HG03558 (cell line): ENCODE measurements around the gene CNRIP1.
"Not testable (repeated sequence)": the region's sequence is repeated elsewhere in the genome, so short reads cannot be mapped to it uniquely, and the experiment has no call there.

Source experiments
- ATAC-seq: cut with Tn5 transposase; IDR thresholded peaks from one replicate; pipeline ENCODE4 v1.9.1; 2021; ENCODE audit warnings: moderate number of reproducible peaks; ENCODE audit not compliant: unreplicated experiment; ENCODE audit errors: extremely low read depth

Gene CNRIP1

GRCh38 chr2:68319398-68320117, at the start of gene CNRIP1:
TSS of gene CNRIP1 (minus strand) at chr2:68319949. CDS start at chr2:68319400, 549 bp downstream.
- no peak for ATAC-seq

GRCh38 chr2:68369337-68369734, 49.6 kb upstream of the CNRIP1 start:
- no peak for ATAC-seq

GRCh38 chr2:68368654-68369336, 49.0 kb upstream of the CNRIP1 start:
- no peak for ATAC-seq

- no peak for ATAC-seq
Measured at GRCh38 chr2:68367953-68368653, 48.4 kb upstream of the CNRIP1 start.

DNA sequence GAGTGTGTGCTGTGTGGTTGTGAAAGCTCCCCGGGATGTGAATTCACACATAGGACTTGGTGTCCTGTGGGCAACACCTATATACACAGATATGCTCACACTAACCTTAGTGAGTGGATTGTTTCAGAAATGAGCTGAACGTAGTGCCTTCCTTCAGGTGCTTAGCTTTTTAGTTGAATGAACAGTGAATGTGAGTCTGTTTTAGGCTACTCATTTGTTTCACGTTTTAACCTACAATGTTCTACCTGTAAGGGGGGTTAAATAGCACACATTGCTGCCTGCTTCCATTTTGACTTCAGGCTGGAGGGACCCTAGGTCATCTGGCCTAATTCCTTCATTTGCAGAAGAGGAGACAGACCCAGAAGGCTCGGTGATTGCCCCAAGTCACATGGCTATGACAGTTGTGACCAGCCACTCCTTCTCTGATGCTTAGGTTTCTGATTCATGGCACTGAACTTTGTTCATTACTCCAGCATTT, 46.4 kb upstream of the CNRIP1 start:
- ATAC-seq = no peak

GRCh38 chr2:68365087-68365486, 45.3 kb upstream of the CNRIP1 start, which contains the start of gene PLEK:
TSS of gene PLEK (plus strand) at chr2:68365282. CDS start at chr2:68365352, 70 bp downstream.
- peak; percentile 41 for ATAC-seq

DNA sequence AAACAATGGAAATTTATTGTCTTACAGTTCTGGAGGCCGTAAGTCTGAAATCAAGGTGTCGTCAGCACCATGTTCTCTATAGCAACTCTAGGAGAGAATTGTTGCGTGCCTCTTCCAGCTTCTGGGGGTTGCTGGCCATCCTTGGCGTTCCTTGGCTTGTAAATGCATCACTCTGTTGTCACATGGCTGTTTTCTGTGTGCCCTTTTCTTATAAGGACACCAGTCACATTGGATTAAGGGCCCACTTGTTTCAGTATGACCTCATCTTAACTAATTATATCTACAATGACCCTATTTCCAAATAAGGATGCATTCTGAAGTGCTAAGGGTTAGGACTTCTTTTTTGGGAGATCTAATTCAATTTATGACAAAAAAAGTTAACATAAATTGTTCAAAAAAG, 44.0 kb upstream of the CNRIP1 start:
- no peak for ATAC-seq

DNA sequence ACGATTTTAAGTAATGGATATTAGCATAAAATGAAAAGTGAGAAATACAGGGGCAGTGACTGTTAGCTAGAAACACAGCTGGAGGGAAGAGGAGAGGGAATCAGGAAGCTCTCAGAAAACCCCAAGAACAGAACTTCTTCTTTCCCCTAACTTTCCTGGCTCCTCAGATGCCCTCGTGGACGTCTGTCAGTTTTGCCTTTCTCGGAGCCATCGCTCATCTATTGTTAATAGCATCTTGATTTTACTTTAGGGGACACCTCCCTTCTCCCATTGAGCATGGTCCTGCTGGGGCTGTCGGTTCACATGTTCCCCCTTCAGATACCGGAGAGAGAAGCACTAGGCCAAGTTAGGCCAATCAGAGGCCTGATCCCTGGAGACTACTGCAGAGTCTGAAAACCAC, 43.0 kb upstream of the CNRIP1 start:
- ATAC-seq = no peak

- ATAC-seq = no peak
Measured at GRCh38 chr2:68362069-68362468, 42.3 kb upstream of the CNRIP1 start.

DNA sequence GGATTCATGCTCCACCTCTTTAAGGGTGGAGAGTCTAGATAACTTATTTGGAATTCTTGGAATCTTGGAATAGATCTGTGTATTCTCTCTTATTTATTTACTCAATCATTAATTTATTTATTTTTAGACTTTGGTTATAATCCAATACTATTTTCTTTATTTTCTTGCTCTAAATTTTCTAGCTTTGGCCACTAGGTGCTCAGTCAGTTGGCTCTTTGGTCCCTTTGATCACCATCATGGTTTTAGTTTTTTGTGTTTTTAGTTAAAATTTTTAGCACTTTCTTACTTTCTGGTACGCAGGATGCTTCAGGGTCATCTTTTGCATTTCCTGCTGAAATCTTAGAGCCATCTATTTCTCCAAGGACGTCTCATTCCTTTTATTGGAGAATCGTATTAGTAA, 40.1 kb upstream of the CNRIP1 start:
- no peak for ATAC-seq

DNA sequence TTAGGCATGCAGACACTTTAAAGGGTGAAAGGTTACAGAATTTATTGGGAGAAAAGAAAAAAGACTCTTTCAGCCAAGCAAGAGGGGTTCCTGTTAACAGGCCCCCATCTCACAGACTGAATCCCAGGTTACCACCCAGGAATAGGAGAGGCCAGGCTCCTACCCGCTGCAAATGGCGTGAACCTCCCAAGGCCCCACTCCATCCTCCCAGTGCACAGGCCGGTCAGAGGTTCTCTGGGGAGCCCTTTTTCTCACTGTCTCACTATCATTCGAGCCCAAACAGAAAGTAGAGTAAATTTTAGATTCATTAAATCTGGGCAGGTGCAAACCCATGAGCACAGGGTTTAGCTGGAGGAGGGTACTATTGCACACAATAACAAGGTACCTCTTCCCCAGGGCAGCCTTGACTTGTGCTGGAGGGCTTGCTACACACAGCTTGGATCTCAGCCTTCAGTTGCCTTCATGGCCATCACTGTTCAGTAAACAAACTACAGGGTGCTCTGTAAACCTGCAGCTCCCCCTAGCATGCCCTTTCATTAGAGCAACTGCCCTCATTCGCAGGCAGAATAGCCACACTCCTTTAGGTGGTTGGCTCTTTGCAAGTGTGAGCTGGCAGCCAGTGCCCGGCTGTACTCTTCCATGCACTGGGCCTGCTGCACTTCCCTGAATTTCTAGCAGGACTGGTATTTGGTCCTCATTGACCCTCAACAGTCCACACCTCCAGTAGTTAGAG, 38.0 kb upstream of the CNRIP1 start:
- ATAC-seq = no peak

- no peak for ATAC-seq
Measured at GRCh38 chr2:68356599-68357239, 37.0 kb upstream of the CNRIP1 start.

- no peak for ATAC-seq
Measured at GRCh38 chr2:68352651-68353391, 33.1 kb upstream of the CNRIP1 start.

GRCh38 chr2:68351997-68352396, 32.2 kb upstream of the CNRIP1 start:
- ATAC-seq = no peak

DNA sequence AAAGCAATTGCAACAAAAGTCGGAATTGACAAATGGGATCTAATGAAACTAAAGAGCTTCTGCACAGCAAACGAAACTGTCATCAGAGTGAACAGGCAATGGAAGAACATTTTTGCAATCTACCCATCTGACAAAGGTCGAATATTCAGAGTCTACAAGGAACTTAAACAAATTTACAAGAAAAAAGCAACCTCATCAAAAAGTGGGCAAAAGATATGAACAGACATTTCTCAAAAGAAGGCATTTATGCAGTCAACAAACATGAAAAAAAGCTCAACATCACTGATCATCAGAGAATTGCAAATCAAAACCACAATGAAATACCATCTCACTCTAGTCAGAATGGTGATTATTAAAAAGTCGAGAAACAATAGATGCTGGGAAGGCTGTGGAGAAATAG, 29.3 kb upstream of the CNRIP1 start:
- ATAC-seq = not testable (repeated sequence)

DNA sequence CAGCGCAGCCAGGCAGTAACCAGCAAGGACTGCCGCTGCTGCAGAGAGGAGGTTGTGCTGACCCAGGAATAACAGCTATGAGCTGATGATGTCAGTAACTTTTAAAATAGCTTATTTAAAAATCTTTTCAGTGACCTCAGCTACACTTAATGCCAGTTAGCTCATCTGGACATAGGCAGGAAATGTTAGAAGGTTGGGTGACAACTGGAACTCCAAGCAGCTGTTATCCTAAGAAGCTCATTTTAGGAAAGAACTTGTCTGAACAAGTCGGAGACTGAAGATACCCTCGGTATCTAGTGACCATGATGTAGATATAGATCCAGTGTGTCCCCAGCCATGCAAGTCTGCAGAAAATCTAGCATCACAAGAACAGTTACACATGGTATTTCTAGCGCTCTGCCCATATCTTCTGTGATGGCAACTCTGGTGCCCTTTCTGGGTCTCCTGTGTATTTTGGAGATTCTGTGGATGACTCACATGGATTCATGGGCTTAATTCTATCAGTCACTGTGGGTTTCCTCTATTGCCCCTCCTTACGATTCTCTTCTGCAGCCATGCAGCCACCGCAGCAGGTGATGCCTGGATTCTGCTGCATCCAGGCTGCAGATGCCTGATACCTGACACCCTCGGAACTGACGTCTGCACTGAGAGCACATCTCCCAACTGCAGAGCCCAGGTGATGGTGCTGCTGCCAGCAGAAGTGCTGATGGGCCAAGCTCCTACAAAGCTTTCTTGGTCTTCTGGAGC, 25.6 kb upstream of the CNRIP1 start:
- no peak for ATAC-seq

GRCh38 chr2:68344031-68344430, 24.3 kb upstream of the CNRIP1 start:
- no peak for ATAC-seq

DNA sequence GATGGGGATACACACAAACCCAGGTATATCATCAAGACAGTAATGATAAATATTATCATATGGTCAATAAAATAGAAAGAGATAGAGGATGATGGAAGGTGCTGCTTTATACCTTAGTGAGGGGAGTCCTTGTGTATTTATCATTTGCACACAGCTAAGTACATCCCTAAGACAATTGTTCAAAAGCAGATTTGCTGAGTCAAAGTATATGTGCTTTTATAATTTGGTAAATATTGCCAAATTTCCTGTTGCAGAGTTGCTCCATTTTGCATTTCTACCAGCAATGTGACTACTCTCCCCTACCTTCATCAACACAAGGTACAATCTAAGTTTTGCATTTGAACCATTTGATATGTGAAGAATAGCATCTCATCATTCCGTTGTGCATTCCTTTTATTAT, 22.7 kb upstream of the CNRIP1 start:
- ATAC-seq = no peak

- ATAC-seq = no peak
Measured at GRCh38 chr2:68341583-68341982, 21.8 kb upstream of the CNRIP1 start.
